IPS-15b (cell line): ENCODE results near the gene PSD4.

Source experiments
- H3K27me3 ChIP-seq: one replicate; pipeline ENCODE4 v1.6.1; 2013; ENCODE audit warnings: low read length; ENCODE audit not compliant: control insufficient read depth, insufficient read depth
- H3K36me3 ChIP-seq: one replicate; pipeline ENCODE4 v1.6.1; 2013; ENCODE audit warnings: low read length; ENCODE audit not compliant: control insufficient read depth, insufficient read depth
- H3K4me1 ChIP-seq: one replicate; pipeline ENCODE4 v1.6.1; 2013; ENCODE audit warnings: mild to moderate bottlenecking, low read length; ENCODE audit not compliant: control insufficient read depth, insufficient read depth
- H3K4me3 ChIP-seq: one replicate; pipeline ENCODE4 v1.5.1; 2013; ENCODE audit warnings: low read depth, low read length
- H3K9ac ChIP-seq: one replicate; pipeline ENCODE4 v1.6.1; 2013; ENCODE audit warnings: low read depth, mild to moderate bottlenecking, low read length
- H3K9me3 ChIP-seq: one replicate; pipeline ENCODE4 v1.6.1; 2013; ENCODE audit warnings: mild to moderate bottlenecking, low read length; ENCODE audit not compliant: control insufficient read depth, insufficient read depth

The PSD4 gene

GRCh38 chr2:113198790-113199612, 25.2 kb downstream of the PSD4 start:
- Histone ChIP-seq H3K9ac (peak overlapping the region; percentile 60), H3K36me3 (no peaks in the 10 kb centered on the region), H3K27me3 (peaks cover 11% of the 10 kb centered on the region), H3K4me3 (peak overlapping the region; percentile 68), H3K4me1 (peaks cover under 1% of the 10 kb centered on the region), H3K9me3 (no peaks in the 10 kb centered on the region)

DNA sequence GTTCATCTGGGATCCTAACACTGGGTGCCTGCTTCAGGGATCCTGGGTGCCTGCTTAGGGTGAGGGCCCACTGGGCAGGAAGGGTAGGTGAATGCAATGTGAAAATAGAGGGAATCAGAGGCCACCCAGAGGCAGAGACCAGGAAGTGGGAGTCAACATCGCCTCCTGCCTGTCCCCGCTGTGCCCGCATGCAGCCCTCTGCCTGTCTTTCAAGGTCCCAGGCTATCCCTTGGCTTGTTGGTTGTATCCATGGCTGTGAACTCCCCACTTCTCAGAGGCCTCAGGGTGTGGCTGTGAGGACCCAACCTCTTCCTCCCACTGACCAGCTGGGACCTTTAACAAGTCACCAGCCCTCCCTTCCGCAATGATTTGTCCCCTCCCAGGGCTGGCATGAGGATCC, 26.5 kb downstream of the PSD4 start:
- Histone ChIP-seq H3K36me3 (no peaks in the 10 kb centered on the region), H3K9me3 (no peaks in the 10 kb centered on the region), H3K4me1 (peaks cover 3% of the 10 kb centered on the region), H3K4me3 (no peak overlapping the region), H3K27me3 (peaks cover 11% of the 10 kb centered on the region), H3K9ac (no peak overlapping the region)

DNA sequence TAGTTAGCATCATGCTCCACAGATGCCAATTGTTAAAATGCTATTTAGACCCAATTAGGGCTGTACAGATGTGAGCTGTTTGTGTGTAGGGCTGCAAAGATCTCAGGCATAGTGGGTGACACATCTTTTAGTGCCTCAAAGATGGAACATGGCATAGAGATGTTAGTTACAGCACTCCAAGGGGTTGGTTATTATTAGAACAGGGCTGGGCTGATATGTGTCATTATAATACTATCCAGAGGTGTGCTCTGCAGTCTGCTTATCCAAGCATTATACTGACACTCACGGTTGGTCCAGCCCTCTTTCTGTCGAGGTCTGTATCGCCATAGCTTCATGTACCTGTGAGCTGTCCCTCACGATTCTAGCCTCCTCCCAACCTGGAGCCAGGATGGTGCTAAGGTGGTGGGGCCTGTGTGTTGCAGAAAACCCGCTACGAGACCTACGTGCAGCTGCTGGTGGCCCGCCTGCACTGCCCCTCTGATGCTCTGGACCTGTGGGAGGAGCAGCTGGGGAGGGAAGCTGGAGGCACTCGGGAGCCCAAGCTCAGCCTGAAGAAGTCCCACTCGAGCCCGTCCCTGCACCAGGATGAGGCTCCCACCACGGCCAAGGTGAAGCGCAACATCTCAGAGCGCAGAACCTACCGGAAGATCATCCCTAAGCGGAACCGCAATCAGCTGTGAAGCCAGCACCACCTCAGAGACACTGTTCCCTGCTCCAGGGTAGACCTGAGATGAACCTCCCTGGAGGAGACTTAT, 27.1 kb downstream of the PSD4 start:
- Histone ChIP-seq H3K9ac (no peak overlapping the region), H3K36me3 (no peaks in the 10 kb centered on the region), H3K4me1 (peaks cover 3% of the 10 kb centered on the region), H3K9me3 (no peaks in the 10 kb centered on the region), H3K27me3 (peaks cover 11% of the 10 kb centered on the region), H3K4me3 (no peak overlapping the region)

GRCh38 chr2:113201496-113202304, 27.9 kb downstream of the PSD4 start:
- H3K9me3 ChIP-seq = no peaks in the 10 kb centered on the region
- H3K27me3 ChIP-seq = peaks cover 8% of the 10 kb centered on the region
- no peak overlapping the region for H3K9ac ChIP-seq
- no peak overlapping the region for H3K4me3 ChIP-seq
- peaks cover 3% of the 10 kb centered on the region for H3K4me1 ChIP-seq
- no peaks in the 10 kb centered on the region for H3K36me3 ChIP-seq

DNA sequence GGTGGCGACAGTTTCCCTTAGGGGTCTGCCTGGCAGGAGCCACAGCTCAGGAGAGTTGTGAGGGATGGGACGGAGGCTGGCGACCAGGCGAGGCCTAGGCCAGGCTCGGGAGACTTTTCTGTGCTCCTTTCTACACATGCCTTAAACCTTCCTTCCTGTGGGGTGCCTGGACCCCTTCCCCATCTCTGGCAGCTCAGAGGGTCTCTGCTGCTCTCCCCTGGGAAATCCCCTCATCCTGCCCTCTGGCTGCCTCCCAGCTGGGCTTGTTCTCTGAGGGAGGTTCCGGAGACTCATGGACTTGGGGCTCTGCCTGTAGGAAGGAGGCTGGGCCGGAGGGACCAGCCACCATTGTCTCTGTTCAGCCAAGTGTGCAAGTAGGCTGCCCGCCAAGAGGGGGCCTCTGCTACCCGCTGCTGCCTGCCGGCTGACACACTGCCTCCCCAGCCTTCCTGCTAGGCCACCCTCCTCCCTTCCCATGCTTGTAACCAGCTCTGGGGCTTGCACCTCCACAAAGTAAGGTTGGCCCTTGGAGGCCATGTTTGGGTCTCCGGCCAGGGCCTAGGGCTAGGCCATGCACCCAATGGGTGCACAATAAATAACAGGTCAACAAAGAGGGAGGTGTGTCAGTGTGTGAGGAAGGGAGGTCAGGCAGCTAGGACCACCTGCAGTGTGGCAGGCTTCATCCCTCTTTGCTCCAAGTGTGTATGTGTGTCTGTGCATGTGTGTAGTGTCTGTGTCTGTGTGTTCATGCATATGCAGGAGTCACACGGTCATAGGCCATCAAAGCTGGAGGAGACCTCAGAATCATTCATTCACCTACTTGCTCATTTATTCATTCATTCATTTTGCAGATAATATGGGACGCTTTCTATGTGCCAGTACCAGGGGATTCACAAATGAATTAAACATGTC, 28.8 kb downstream of the PSD4 start:
- Histone ChIP-seq H3K36me3 (no peaks in the 10 kb centered on the region), H3K27me3 (peaks cover 3% of the 10 kb centered on the region), H3K9ac (no peak overlapping the region), H3K4me1 (peaks cover 3% of the 10 kb centered on the region), H3K4me3 (no peak overlapping the region), H3K9me3 (no peaks in the 10 kb centered on the region)

GRCh38 chr2:113203217-113203530, 29.4 kb downstream of the PSD4 start:
- peaks cover 3% of the 10 kb centered on the region for H3K4me1 ChIP-seq
- H3K4me3 ChIP-seq = no peak overlapping the region
- no peaks in the 10 kb centered on the region for H3K27me3 ChIP-seq
- no peak overlapping the region for H3K9ac ChIP-seq
- H3K9me3 ChIP-seq = no peaks in the 10 kb centered on the region
- no peaks in the 10 kb centered on the region for H3K36me3 ChIP-seq

- peaks cover 3% of the 10 kb centered on the region for H3K4me1 ChIP-seq
- no peak overlapping the region for H3K4me3 ChIP-seq
- H3K9ac ChIP-seq = no peak overlapping the region
- no peaks in the 10 kb centered on the region for H3K9me3 ChIP-seq
- no peaks in the 10 kb centered on the region for H3K36me3 ChIP-seq
- H3K27me3 ChIP-seq = no peaks in the 10 kb centered on the region
These were observed 30.2 kb downstream of the PSD4 start for GRCh38 chr2:113203901-113204519.

DNA sequence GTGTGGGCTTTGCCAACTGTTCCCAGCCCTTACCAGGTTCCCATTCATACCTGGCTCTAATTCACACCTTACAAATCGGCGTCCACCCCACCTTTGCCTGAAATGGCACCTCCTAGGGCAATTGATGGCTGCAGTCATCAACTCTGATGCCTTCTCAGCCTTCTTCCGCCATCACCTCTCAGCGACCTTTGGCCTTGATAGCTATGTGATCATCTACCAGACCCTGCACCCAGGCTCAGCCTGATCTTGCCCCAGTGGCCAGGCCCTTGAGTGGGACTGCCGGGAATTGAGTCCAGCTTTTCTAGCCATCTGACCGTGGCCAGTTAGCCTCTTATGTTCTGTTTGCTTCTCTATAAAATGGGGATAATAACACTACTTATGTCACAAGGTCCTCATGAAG, 32.5 kb downstream of the PSD4 start:
- Histone ChIP-seq H3K9me3 (no peaks in the 10 kb centered on the region), H3K4me3 (no peak overlapping the region), H3K4me1 (peaks cover 3% of the 10 kb centered on the region)

DNA sequence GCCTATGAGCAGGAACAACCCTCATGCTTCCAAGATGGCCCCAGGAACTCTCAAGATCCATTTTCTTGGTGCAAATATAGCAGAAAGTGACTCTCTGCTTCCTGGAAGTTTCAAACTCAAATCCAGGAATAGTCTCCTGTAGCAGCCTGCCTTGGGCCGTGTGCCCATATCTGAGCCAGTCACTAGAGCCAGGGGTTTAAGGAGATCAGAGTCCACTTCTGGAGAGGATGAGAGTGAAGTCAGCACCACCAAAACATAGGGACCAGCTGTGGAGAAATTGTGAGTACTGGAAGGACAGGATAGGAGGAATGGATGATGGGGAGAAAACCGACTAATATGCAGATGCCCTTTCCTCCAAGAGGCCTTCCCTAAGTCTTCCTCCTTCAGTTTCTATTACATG, 33.2 kb downstream of the PSD4 start:
- H3K4me3 ChIP-seq = no peak overlapping the region
- H3K9me3 ChIP-seq = no peaks in the 10 kb centered on the region
- no peak overlapping the region for H3K9ac ChIP-seq
- H3K27me3 ChIP-seq = no peaks in the 10 kb centered on the region
- H3K36me3 ChIP-seq = no peaks in the 10 kb centered on the region
- peaks cover 3% of the 10 kb centered on the region for H3K4me1 ChIP-seq

More for the DNA sequence above, 32.5 kb downstream of the PSD4 start:
- Histone ChIP-seq H3K36me3 (no peaks in the 10 kb centered on the region), H3K9ac (no peak overlapping the region), H3K27me3 (no peaks in the 10 kb centered on the region)

GRCh38 chr2:113208396-113208795, 34.6 kb downstream of the PSD4 start:
- H3K4me1 ChIP-seq = peaks cover 3% of the 10 kb centered on the region
- H3K4me3 ChIP-seq = no peak overlapping the region
- H3K36me3 ChIP-seq = no peaks in the 10 kb centered on the region
- no peak overlapping the region for H3K9ac ChIP-seq
- H3K9me3 ChIP-seq = no peaks in the 10 kb centered on the region
- H3K27me3 ChIP-seq = peaks cover 1% of the 10 kb centered on the region
